HL-60 (cell line): ENCODE measurements around the gene EPN1.

ENCODE experiments used
- CTCF ChIP-seq: IDR thresholded peaks from one replicate; pipeline ENCODE4 v1.5.1; 2011; ENCODE audit warnings: low read length, control low read depth, inconsistent platforms; ENCODE audit not compliant: insufficient read depth
- POLR2AphosphoS5 ChIP-seq: IDR thresholded peaks from 2 replicates; pipeline ENCODE4 v1.6.1; 2012; ENCODE audit warnings: low read depth

GRCh38 chr19:55660404-55660803 lies 14.6 kb upstream of the EPN1 start:
- TF ChIP-seq CTCF (no peak), POLR2AphosphoS5 (no peak)
